Smooth muscle cell of trachea (primary cell): ENCODE results near the gene RPN1. TPM values are rescaled to one million over a fixed set of nuclear protein-coding genes. Genes with fewer than 3 reads are reported as not detected.

Source experiments
- total RNA-seq: library from RNA; depleted of rRNA; stranded (reverse); fragments of >200 nt; gene quantifications from 2 replicates; pipeline ENCODE4 v1.2.1, GENCODE V29; 2014

Gene RPN1
- 418 and 502 TPM in 2 replicates for total RNA-seq

DNA sequence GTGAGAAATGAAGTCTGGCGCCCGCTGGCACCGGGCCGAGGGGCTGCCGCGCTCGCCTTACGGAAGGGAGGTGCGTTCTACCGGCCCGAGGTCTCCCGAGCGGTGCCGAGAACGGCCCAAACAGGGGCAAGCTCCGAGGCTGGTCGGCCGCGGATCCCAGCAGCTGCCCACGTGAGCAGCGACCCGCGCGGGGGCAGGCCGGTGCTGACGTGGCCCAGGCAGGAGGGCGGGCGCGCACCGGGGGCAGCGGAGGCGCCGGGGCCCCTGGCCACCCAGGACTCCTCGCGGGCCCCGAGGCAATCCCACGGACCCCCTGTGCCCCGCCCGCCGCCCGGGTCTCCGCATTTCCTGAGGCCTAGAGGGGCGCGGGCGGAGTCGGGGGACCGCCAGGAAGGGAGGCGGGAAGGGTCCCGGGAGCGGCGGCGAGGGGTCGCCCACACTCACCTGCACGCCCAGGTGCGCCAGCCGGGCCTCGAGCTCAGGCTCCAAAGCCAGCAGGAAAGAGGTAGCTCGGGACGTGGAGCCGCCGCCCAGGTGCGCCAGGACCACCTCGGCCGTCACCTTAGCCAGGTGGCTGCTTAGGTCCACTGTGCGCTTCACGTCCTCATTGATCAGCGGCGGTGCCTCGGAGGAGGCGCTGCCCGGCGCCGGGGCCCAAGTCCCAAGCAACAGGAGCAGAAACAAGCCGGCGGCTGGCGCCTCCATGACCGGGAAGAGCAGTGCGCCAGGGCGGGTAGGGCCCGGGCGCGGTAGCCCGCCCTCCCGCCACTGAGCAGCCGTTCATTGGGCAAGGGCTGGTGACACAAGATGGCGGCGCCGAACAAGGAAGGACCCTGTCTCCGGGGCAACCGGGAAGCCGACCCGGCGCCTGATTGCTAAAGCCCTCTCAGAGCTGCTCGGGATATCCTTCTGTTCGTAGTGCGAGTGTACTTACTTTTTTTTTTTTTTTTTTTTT is at the start of gene RPN1:
TSS of gene RPN1 (minus strand) at position 723 of the 955 bp plus-strand sequence. CDS start at position 705, 18 bp downstream.

Other genes starting within 250 kb of the RPN1 start
- not detected in 2 replicates for gene DNAJB8, start 183.9 kb downstream of the RPN1 start, total RNA-seq
- gene GATA2, start 157.6 kb downstream of the RPN1 start, total RNA-seq: 1.6 and 2.6 TPM in 2 replicates
- gene RAB7A, start 75.4 kb upstream of the RPN1 start, total RNA-seq: 50.1 and 66.2 TPM in 2 replicates
- 45.8 and 59.5 TPM in 2 replicates for gene ACAD9, start 228.8 kb upstream of the RPN1 start, total RNA-seq